GM03348 (cell line): ENCODE results near the gene INF2.
A peak's percentile ranks its signal among the peaks of the same experiment; 100 is the strongest.
"Not testable (repeated sequence)": the region's sequence is repeated elsewhere in the genome, so short reads cannot be mapped to it uniquely, and the experiment has no call there.

Source experiments
- DNase-seq: peaks from one replicate; pipeline ENCODE4 v3.0.0; 2012; ENCODE audit warnings: low spot score

The INF2 gene

DNA sequence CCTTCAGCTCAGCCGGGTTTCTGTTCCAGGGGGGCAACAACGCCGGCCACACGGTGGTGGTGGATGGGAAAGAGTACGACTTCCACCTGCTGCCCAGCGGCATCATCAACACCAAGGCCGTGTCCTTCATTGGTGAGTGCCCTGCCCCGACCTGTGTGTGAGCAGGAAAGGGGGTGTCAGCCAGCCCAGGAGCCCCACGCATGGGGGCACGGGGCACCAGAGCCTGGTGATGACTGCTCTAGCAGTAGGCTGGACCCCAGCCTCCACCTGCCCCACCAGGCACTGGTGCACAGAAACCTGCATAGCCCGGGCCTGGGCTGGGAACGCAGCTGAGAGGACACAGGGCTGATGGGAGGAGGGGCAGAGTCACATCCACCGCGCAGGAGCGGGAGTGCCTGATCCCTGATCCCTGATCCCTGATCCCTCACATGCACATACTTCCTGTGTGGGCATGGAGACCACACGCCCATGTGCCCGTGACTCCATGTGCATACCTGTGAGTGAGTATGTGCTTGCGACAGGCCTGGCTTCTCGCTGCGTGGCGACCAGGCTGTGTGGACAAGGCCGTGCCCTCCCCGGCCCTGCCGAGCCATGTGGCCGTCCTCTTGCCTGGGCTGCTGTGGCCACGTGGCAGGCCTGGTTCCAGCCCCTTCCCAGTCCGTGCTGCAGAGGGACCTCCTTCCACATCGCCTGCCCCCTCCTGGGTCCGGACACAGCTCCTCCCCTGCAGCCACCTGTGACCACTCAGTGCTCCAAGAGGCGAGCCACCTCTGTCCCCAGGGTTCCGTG is 45.8 kb downstream of the INF2 start:
- no peak for DNase-seq

DNA sequence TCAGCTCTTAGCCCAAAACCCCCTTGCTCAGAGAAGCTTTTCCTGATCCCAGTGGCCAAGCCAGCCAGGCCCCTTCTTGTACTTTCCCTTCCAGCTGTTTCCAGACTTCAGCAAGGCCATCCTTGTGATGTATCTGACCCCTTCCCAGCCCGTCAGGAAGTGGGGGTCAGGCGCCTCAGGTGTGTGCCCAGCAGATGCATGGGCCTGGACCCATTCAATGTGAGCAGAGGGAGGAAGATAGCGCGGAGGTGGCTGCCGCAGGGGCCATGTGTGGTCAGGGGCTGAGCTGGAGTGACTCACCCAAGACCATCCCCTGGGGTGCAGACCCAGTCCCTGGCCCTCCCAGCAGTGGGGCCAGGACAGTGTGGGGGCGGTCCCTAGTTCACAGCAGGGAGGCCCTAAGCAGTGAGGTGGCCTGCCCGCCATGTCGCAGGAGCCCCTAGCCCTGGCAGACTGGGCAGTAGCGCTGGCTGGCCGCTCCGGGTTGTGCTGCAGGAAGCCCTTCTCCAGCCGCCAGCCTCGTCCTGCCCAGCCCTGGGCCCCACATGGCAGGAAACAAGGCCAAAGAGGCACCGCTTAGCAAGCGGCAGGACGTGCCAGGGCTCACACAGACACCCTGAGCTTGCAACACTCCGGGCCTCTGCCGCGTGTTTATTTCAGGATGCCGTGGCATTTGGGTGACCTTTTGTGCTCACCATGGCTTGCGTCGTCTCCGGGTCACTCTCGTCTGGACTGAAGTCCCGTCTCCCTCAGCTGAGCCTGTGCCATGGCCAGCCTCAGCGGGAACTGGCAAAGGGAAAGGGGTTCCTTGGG is 46.6 kb downstream of the INF2 start:
- DNase-seq, result peak; percentile 88

DNA sequence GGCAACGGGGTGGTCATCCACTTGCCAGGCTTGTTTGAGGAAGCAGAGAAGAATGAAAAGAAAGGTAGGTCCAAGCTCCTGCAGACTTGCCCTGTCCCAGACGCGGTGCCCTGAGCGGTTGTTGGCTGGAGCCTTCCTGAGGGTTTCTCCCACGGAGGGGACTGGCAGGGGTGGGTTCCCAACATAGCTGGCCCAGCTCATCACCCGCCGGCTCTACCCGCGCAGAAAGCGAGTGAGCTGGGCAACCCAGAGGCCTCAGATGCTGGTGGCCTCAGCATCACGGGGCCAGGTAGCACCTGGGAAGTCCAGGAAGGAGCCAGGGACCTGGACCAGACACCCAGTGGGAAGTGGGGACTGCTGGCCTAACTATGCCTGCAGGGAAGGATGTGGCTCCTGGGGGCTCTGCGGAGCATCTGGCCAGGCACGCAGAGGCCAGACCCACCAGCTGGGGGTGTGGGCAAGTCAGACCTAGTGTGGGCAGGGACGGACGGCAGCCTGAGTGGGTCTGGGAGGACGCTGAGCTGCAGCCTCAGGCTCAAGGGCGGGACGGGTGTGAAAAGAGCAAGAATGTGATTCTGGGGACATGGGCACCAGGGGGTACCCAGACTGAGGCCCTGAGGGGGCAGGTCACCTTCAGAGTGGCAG is 49.1 kb downstream of the INF2 start:
- DNase-seq, result no peak

DNA sequence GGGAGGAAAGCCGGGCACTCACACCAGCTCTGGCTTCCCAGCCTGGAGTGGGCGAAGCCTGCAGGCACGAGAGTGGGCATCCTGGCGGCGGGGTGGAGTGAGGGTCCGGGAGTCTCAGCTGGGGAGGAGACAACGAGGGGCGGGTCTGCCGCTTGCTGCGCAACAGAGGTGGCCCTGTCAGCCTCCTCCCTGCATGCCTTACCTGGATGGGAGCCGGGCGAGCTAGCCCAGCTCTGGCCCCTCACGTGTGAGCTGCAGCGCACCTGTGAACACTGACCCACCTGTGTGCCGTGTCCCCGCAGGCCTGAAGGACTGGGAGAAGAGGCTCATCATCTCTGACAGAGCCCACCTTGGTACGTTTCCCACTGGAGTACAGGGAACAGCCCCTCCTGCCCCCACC is 49.6 kb downstream of the INF2 start:
- DNase-seq, result no peak

DNA sequence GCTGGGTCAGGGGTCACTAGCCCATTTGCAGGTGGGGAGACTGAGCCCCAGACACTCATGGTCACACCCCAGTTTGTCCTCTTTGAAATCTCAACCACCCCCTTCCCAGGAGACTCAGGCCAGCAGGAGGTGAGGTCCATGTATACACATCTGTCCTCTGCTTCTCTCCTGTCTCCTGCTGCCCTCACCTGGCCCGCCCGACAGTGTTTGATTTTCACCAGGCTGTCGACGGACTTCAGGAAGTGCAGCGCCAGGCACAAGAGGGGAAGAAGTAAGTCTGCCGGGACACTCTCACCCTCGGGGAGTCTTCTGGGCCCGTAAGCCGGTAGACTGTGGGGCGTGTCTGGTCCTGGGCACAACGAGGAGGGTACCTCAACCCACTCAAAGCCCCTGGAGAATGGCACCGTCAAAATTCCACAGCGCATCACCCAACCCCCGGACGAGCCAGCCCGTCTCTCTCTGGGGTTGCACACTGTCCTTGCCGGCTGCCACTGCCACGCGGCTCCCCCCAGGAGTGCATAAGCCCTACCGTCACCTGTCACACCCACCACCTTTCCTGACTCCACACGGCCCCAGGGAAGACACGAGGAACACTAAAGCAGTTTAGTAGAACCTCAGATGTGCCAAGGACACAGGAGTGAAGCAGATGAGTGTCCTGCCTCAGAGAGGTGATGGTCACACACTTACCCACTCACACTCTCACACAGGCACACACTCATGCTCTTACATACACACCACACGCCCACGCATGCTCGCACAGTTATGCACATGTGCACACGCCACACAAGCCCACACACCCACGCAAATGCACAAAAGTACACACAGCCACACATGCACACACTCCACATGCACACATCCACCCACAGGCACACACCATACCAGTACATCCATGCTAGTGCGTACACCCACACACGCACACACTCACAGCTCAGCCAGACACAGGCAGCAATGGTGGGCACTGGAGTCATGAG is 50.4 kb downstream of the INF2 start:
- DNase-seq, result no peak

DNA sequence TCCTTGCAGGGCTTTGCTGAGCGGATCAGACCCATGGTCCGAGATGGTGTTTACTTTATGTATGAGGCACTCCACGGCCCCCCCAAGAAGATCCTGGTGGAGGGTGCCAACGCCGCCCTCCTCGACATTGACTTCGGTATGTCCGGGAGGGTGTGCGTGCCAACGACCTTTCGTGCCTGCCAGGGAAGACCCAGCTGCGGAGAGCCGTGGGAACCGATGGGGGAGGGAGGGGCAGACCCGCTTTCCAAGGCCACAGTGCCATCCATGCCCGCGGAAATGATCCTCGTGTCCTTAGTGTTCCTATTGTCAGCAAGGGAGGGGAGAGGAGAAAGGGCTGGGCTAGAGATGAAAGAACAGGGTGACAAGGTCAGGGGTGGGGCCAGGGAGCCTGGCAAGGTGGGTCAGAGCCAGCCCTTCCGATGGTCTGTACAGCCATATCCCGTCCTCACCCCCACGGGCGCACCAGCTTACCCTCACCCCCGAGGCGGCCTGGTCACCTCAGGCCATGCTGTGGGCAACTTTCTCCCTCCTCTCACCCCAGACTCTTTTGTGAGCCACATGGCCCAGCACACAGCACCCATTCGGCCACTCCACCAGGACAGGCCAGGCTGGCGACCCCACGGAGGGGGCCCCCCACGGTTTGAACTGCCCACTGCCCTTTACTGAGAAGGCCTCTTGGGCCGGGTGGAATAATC is 51.8 kb downstream of the INF2 start:
- no peak for DNase-seq

DNA sequence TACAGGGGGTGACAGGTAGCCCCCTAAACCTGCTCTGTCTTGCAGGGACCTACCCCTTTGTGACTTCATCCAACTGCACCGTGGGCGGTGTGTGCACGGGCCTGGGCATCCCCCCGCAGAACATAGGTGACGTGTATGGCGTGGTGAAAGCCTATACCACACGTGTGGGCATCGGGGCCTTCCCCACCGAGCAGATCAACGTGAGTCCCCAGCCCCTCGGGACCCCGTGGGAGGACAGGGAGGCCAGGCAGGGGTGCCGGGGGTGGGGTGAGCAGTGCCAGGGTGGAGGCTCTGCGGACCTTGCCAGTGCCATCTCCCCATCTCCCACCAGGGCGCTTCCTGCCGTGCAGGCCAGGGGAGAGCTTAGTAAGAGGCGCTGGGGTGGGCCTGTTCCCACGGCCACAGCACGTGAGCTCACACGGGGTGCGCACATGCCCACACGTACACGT is 52.4 kb downstream of the INF2 start:
- no peak for DNase-seq

DNA sequence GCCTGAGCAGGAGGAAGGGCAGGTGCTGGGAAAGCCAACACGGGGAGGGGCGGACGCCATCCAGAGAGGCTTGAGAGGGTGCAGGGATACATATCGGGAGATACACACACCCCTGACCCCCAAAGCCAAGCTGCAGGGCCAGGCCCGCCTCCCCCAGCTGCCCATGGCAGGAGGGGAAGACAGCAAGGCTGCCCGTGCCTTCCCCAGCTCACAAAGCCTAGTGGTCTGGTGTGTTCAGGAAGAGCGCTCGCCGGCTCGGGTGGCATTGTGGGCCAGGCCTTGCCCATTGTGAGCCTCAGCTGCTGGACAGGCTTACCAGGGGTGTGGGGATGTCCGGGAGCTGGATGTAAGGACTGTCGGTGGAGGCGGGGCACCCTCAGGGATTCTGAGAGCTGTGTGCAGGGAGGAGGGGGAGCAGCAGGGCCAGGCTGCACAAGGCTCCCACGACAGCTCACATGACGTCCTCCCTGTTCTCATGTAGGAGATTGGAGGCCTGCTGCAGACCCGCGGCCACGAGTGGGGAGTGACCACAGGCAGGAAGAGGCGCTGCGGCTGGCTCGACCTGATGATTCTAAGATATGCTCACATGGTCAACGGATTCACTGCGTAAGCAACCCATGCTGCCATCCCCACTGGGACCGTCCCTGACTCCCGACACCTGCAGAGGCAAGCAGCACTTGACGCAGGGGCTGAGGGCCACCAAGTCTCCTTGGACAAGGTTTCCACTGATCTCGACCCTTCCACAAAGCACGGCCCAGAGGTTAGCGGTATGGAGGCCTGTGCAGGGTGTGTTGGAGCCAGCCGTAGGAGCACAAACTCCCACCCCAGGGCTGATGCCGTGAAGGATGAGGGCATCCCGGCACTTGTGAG is 53.4 kb downstream of the INF2 start:
- DNase-seq, result no peak

DNA sequence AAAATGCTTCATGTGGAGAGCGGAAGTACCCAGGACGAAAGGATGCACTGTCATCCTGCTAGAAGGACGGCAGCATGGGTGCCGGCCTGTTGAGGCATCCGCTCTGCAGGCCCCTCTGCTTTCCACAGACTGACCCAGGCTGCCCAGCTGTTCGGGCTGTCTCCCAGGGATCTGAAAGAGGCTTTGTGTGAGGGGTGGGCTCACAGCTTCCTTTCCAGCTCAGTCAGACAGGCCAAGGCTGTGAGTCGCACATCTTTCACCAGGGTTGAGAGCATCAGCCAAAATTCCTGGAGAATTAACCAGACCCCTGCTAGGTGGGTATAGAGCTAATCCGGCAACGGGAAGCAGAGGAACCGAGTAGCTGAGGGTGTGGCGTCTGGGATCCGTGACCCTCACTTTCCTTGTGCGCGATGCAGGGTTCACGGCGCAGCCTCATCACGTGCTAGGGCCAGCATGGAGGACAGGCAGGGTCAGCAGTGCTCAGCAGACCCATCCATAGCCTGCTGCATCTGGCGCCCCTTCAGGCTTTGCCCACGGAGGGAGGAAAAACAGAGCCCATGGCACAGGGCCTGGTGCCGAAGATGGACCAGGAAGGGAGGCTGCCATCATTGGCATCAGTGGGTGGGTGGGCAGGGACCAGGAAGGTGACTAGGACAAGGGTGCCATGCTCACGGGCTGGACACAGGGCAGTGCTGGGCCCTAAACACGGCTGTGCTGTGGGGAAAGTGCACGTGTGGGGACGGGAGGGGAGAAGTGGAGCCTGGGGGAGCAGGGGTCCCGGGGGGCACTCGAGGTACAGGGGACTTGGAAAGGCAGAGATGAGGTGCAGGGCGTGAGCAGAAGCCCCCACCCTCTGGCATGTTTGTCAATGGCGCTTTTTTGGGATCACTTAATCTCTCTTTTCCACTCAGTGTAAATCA is 54.3 kb downstream of the INF2 start:
- no peak for DNase-seq

DNA sequence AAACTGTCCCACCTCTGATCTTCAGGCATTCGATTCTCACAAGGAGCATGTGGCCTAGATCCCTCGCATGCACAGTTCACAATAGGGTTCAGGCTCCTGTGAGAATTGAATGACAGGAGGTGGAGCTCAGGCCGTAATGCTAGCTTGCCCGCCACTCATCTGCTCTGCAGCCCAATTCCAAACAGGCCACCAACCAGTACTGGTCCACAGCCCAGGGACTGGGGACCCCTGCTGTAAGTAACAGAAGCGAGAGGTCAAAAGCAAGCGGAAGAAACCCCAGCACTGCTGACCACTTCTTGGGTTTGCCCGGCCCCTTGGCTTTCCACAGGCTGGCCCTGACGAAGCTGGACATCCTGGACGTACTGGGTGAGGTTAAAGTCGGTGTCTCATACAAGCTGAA is 55.1 kb downstream of the INF2 start:
- DNase-seq, result no peak

DNA sequence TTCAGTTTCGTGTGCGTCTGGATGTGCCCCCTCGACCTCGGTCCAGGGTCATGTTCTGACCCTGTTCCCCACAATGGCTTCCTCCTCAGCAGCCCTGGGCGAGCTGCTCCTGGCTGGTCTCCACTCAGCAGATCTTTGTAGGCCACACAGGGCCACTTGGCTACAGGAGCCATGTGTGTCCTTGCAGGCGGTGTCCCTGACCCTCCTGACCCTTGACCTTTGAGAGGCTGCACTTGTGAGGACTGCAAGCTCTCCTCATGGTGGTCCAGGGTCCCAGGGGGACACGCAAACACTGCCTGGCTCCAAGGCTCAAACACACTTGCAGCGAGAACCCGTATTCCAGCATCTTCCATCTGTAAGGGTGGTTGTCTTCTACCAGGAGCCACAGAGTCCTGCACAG is 56.0 kb downstream of the INF2 start:
- no peak for DNase-seq

DNA sequence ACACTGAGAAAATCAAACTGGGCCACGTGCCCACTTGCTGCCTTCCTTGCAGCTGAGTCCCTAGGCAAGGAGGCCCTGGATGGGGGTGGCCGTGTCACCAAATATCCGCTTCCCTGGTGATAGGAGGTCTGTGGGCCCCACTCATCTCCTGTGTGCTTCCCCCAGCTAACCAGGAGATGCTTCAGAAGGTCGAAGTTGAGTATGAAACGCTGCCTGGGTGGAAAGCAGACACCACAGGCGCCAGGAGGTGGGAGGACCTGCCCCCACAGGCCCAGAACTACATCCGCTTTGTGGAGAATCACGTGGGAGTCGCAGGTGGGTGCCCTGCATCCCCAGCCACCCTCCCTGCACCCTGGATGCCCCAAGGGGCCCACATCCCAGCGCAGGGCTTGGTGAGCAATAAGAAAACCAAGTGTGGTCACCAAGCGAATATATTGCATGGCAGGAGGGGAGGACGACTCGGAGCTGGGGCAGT is 56.7 kb downstream of the INF2 start:
- no peak for DNase-seq

DNA sequence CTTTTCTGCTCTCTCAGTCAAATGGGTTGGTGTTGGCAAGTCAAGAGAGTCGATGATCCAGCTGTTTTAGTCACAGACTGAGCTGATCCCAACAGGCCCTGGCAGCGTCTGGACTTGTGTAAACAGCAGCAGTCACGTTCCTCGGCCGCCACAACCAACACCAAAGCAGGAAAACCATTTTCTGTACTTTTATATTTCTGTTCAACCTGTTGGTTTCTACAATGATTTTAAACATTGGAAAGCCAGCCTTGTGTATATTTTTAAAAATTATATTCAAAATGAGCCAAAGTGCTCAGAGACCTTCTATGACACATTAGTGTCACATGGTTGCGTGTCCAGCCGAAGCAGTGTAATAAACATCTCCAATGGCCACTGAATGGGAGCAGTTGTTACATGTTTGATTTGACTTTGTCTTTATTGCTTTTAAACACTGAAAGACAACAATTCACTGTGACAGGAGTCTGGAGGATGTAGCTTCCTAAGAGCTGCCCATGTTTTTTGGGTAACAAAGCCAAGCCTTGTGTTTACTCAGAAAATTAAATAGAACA is 57.6 kb downstream of the INF2 start:
- peak; percentile 71 for DNase-seq

DNA sequence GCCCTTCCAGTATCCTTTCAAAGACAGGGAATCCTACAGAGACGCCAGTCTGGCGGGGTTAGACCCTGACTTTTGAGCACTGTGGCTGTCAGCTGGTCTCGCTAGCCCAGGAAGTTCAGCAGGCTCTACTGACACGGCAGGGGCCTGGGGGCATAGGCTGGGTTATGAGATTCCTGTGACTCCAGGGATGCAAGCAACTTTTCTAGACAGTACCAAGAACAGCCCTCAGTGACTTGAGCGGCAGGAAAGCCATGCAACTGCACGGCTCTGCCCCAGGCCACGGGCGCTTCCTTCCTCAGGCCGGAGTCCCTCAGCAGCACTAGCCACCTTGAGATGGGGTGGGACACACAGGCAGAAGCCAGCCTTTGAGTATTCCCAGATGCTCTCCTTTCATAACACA is 58.5 kb downstream of the INF2 start:
- DNase-seq, result no peak

DNA sequence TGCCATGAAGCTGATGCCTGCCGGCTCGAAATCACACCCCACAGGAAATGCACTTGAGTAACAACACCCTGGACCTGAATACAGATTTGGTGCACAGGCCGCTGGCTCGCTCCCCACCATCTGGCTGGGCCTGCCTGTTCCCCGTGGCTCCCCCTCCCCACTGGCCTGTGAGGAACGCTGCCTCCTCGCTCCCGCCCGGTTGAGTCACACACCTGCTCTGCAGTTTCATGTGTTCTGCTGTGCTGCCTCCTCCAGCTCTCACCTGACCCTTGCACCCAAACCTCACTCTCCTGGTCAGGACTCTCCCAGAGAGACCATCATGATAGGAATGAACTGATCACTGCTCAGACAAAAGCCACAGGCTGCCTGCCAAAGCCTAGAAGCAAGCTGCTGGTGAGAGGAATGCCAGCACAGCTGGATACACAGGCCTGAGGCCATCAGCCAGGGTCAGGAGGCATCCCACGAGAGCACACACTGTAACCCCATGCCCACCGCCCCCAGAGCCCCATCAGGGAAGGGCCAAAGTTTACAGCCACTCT is 59.8 kb downstream of the INF2 start:
- peak; percentile 62 for DNase-seq

DNA sequence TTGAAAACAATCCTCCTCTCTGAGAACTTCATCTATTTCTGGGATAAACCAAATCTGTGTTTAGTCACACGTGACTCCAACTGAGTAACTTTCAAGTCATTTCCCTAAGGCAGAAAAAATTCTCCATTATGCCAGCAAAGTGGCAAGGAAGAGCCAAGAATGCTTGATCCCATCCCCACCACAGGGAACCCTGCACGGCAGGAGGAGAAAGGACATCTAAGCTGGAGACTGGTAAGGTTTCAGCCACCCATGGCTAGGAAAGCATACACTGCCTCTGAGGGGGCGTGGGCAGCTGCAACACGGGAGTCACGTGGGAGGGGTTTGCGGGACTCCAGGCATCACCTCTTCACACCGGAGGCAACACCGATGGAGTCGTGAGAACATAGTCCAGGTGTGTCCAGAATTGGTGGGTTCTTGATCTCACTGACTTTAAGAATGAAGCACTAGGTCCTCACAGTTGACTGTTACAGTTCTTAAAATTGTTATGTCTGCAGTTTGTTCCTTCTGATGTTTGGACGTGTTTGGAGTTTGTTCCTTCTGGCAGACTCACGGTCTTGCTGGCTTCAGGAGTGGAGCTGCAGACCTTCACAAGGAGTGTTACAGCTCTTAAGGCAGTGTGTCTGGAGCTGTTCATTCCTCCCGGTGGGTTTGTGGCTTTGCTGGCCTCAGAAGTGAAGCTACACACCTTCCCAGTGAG is 60.8 kb downstream of the INF2 start:
- peak; percentile 47 for DNase-seq

DNA sequence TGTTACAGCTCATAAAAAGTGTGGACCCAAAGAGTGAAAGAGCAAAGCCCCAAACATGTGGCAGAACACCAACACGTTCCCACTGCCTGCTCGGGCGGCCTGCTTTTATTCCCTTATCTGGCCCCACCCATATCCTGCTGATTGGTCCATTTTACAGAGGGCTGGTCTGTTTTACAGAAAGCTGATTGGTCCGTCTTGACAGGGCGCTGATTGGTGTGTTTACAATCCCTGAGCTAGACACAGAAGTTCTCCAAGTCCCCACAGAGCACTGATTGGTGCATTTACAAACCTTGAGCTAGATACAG is 61.3 kb downstream of the INF2 start:
- DNase-seq, result not testable (repeated sequence)
